Tibial nerve (tissue), 4 donors: ENCODE measurements around the gene YWHAB.

ENCODE experiments used
- CTCF ChIP-seq, 5 experiments: fragments of 200-600 bp in 3 of 5; fragments of 450-650 bp in 2 of 5; sonication (generic) in 3 of 5; IDR thresholded peaks; one replicate each; pipeline ENCODE4 v1.5.1; 2016 to 2019; ENCODE audit warnings: antibody characterized with exemption in 5 of 5, mild to moderate bottlenecking in 3 of 5, moderate library complexity in 2 of 5
- EP300 ChIP-seq, 2 donors: sonication (generic); formaldehyde crosslinking; IDR thresholded peaks; one replicate each; pipeline ENCODE4 v1.6.1; 2017; ENCODE audit warnings: antibody characterized with exemption in 2 of 2, mild to moderate bottlenecking in 1 of 2
- POLR2A ChIP-seq, 2 donors: fragments of 450-650 bp; IDR thresholded peaks; one replicate each; pipeline ENCODE4 v1.6.1; 2017; ENCODE audit warnings: antibody characterized with exemption in 2 of 2, mild to moderate bottlenecking in 2 of 2, moderate library complexity in 2 of 2

- TF ChIP-seq CTCF (IDR thresholded peaks at IDR 0.05) (no peak), POLR2A (IDR thresholded peaks at IDR 0.05) (no peak), EP300 (IDR thresholded peaks at IDR 0.05) (no peak)
Observed at GRCh38 chr20:44908987-44909871, 23.7 kb downstream of the YWHAB start.
